HEK293 (cell line): Measurements from ENCODE around the gene RTCB.

Experiments
- CTCF ChIP-seq: fragments of 450-650 bp; formaldehyde crosslinking; IDR thresholded peaks from 2 replicates; pipeline ENCODE4 v1.5.1; 2016; ENCODE audit warnings: missing biosample characterization, missing genetic modification characterization
- MYNN ChIP-seq: fragments of 450-650 bp; formaldehyde crosslinking; IDR thresholded peaks from 2 replicates; pipeline ENCODE4 v1.5.1; 2016; ENCODE audit warnings: missing biosample characterization, missing genetic modification characterization, borderline replicate concordance
- ZSCAN30 ChIP-seq: fragments of 450-650 bp; IDR thresholded peaks from 2 replicates; pipeline ENCODE4 v1.5.1; 2018; ENCODE audit warnings: missing biosample characterization, mild to moderate bottlenecking, missing genetic modification characterization, moderate library complexity

- TF ChIP-seq CTCF (no peak), ZSCAN30 (tag by site-specific recombination) (no peak), MYNN (tag by site-specific recombination) (no peak)
Observed at GRCh38 chr22:32396255-32396654, 15.8 kb downstream of the RTCB start.
